ENCODE measurements around the gene SELPLG. TPM values are rescaled to one million over a fixed set of nuclear protein-coding genes. Genes with fewer than 3 reads are reported as not detected.

The SELPLG gene
- total and polyA plus RNA-seq, 8 donors = 1.2 to 6.1 (median 3.0) TPM

DNA sequence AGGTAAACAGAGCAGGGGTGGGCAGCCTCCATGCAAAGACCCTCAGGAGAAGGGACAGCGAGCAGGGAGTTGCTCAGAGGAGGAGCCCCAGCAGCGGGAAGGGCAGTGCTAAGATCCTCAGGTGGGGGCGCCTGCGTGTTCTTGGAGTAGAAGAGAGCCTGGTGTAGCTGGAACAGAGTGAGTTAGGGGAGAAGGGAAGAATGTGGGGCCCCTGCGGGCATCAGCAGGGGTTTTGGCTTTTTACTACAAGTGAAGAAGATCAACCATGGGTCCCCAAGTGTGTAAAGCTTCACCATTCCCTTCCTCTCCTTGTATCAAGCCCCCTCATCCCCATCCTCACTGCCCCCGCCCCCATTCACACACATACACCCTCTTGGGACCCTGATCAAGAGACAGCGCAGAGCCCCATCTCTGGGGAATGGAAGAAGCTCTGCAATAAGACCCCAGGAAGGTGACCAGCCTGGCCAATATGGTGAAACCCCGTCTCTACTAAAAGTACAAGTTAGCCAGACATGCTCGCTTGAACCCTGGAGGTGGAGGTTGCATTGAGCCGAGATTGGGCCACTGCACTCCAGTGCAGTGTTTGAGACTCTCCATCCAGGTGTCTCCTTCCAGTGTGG is 25.6 kb downstream of the SELPLG start:
- DNase-seq = no peak
- no peak overlapping the region for H3K4me3 ChIP-seq

DNA sequence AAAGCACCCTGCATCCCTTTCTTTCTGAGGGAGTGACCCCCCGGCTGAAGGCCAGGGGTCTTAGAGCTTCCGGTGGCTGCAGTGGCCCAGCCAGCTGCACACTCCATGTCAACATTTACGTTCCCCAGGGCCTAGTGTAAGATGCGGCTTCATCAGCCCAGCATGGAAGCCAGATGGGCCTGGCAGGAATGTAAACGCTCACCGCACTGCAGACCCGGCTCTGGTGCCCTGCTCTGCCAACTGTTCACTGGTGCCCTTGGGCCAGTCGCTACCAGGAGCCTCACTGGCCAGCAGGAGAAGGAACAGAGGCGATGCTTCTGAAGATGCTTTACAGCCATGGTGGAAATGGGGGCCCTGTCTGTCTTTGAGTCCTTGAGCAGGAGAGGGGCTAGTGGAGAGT is 27.2 kb downstream of the SELPLG start:
- no peak for TF ChIP-seq POLR2A (IDR thresholded peaks at IDR 0.05)
- no peak for TF ChIP-seq EP300 (IDR thresholded peaks at IDR 0.05)
- no peak for TF ChIP-seq POLR2AphosphoS5 (IDR thresholded peaks at IDR 0.05)
- TF ChIP-seq, protein P1, sequence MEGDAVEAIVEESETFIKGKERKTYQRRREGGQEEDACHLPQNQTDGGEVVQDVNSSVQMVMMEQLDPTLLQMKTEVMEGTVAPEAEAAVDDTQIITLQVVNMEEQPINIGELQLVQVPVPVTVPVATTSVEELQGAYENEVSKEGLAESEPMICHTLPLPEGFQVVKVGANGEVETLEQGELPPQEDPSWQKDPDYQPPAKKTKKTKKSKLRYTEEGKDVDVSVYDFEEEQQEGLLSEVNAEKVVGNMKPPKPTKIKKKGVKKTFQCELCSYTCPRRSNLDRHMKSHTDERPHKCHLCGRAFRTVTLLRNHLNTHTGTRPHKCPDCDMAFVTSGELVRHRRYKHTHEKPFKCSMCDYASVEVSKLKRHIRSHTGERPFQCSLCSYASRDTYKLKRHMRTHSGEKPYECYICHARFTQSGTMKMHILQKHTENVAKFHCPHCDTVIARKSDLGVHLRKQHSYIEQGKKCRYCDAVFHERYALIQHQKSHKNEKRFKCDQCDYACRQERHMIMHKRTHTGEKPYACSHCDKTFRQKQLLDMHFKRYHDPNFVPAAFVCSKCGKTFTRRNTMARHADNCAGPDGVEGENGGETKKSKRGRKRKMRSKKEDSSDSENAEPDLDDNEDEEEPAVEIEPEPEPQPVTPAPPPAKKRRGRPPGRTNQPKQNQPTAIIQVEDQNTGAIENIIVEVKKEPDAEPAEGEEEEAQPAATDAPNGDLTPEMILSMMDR (IDR thresholded peaks at IDR 0.05) = no peak
- WGBS, 5 donors = 65 to 87% (median 81%) methylated on average over 8 to 9 of the region's 9 CpGs
- intact Hi-C loops (cut with DNase I; ENCODE audit: low total_unique reads) = no loop called here
- no peak overlapping the region for H3K27ac ChIP-seq
- no peaks in the 10 kb centered on the region for H3K9me3 ChIP-seq
- H3K27me3 ChIP-seq = peaks cover 0 to 8% (median 3%) of the 10 kb centered on the region in 3 donors
- H3K4me1 ChIP-seq = peaks cover 0 to 9% (median 6%) of the 10 kb centered on the region in 4 donors
- DNase-seq = no peak
- no peak overlapping the region for H3K4me3 ChIP-seq
- H3K36me3 ChIP-seq = no peaks in the 10 kb centered on the region

More for the DNA sequence above, 25.6 kb downstream of the SELPLG start:
- intact Hi-C loops (cut with DNase I; ENCODE audit: low total_unique reads) = no loop called here
- TF ChIP-seq POLR2AphosphoS5 (IDR thresholded peaks at IDR 0.05) = no peak
- Histone ChIP-seq H3K4me1 (peaks cover 0 to 14% (median 6%) of the 10 kb centered on the region in 4 donors), H3K9me3 (no peaks in the 10 kb centered on the region), H3K27me3 (peaks cover 0 to 8% (median 3%) of the 10 kb centered on the region in 3 donors), H3K36me3 (no peaks in the 10 kb centered on the region), H3K27ac (no peak overlapping the region)
- WGBS, 5 donors = 73 to 80% (median 76%) methylated on average over 10 of the region's 10 CpGs

DNA sequence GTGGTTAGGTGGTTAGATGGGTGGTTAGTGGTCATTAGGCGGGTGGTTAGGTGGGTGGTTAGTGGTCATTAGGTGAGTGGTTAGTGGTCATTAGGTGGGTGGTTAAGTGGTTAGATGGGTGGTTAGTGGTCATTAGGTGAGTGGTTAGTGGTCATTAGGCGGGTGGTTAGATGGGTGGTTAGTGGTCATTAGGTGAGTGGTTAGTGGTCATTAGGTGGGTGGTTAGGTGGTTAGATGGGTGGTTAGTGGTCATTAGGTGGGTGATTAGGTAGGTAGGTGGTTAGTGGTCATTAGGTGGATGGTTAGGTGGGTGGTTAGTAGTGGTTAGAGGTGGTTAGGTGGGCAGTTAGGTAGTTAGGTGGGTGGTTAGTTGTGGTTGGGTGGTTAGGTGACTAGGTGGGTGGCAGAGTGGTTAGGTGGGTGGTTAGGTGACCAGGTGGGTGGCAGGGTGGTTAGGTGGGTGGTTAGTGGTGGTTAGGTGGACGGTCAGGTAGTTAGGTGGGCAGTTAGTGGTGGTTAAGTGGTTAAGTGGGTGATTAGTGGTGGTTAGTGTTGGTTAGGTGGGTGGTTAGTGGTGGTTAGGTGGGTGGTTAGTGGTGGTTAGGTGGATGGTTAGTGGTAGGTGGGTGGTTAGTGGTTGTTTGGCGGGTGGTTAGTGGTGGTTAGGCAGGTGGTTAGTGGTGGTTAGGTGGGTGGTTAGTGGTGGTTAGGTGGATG is 27.8 kb downstream of the SELPLG start:
- Histone ChIP-seq H3K27me3 (peaks cover 0 to 8% (median 3%) of the 10 kb centered on the region in 3 donors), H3K4me3 (no peak overlapping the region), H3K9me3 (no peaks in the 10 kb centered on the region), H3K27ac (no peak overlapping the region), H3K4me1 (peaks cover 0 to 9% (median 6%) of the 10 kb centered on the region in 4 donors), H3K36me3 (no peaks in the 10 kb centered on the region)
- intact Hi-C loops (cut with DNase I; ENCODE audit: low total_unique reads) = no loop called here
- no peak for DNase-seq
- TF ChIP-seq, protein P1 (IDR thresholded peaks at IDR 0.05) = no peak
- TF ChIP-seq POLR2A (IDR thresholded peaks at IDR 0.05) (no peak), POLR2AphosphoS5 (IDR thresholded peaks at IDR 0.05) (no peak), EP300 (IDR thresholded peaks at IDR 0.05) (no peak)
- WGBS, 5 donors = 79 to 93% (median 90%) methylated on average over 4 of the region's 4 CpGs

DNA sequence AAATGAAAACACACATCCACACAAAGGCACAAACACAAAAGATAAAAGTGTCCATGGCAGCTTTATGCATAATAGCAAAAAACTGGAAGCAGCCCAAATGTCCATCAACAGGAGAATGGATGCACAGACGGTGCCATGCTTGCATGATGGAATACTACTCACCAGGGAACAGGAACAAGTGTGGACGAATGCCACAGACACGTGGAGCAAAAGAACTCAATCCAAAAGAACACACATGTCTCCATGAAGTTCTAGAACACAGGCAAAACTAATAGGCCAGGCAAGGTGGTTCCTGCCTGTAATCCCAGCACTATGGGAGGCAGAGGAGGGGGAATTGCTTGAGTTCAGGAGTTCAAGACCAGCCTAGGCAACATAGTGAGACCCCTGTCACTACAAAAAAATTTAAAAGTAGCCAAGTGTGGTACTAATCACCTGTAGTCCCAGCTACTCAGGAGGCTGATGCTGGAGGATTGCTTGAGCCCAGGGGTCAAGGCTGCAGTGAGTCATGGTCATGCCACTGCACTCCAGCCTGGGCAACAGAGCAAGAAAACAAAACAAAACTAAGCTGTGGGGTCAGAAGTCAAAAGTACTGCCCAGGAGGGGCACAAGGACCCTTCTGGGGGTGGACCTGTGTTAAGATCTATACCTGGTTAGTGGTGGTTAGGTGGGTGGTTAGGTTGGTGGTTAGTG is 28.5 kb downstream of the SELPLG start:
- WGBS, 5 donors = 57 to 68% (median 65%) methylated on average over 3 of the region's 3 CpGs
- Histone ChIP-seq H3K4me3 (no peak overlapping the region), H3K36me3 (no peaks in the 10 kb centered on the region), H3K27me3 (peaks cover 0 to 8% (median 3%) of the 10 kb centered on the region in 3 donors), H3K4me1 (peaks cover 0 to 9% (median 6%) of the 10 kb centered on the region in 4 donors), H3K27ac (no peak overlapping the region), H3K9me3 (no peaks in the 10 kb centered on the region)
- DNase-seq = no peak
- intact Hi-C loops (cut with DNase I; ENCODE audit: low total_unique reads) = no loop called here
- TF ChIP-seq, protein P1 (IDR thresholded peaks at IDR 0.05) = no peak
- no peak for TF ChIP-seq EP300 (IDR thresholded peaks at IDR 0.05)
- TF ChIP-seq POLR2A (IDR thresholded peaks at IDR 0.05) = no peak
- no peak for TF ChIP-seq POLR2AphosphoS5 (IDR thresholded peaks at IDR 0.05)

Data from stomach (tissue), 9 donors.